EL (cell line): ENCODE results near the gene VARS1.
"Not testable (repeated sequence)": the region's sequence is repeated elsewhere in the genome, so short reads cannot be mapped to it uniquely, and the experiment has no call there.

Source experiments
- DNase-seq: peaks from one replicate; pipeline ENCODE4 v3.0.0-alpha.2; 2016

Gene VARS1

GRCh38 chr6:31795616-31796298 is at the start of gene VARS1:
TSS of gene VARS1 (minus strand) at chr6:31795752. CDS start at chr6:31795217, 535 bp downstream.
- peak; percentile 93 for DNase-seq

DNA sequence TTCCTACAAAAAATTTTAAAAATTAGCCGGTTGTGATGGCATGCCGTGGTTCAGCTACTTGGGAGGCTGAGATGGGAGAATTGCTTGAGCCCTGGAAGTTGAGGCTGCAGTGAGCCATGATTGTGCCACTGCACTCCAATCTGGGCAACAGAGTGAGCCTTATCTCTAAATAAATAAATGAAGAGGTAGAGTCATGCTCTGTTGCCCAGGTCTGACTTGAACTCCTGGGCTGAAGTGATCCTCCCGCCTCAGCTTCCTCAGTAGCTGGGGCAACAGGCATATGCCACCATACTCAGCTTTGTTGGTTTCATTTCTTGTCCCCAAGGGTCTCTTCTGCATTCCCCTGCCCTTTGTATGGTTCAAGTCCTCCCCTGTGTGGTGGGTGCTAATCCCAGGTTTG is 49.0 kb upstream of the VARS1 start:
- DNase-seq = no peak

GRCh38 chr6:31842053-31842452 is 46.5 kb upstream of the VARS1 start:
- no peak for DNase-seq

GRCh38 chr6:31839779-31840126 is 44.2 kb upstream of the VARS1 start:
- not testable (repeated sequence) for DNase-seq

GRCh38 chr6:31838968-31839367 is 43.4 kb upstream of the VARS1 start:
- no peak for DNase-seq

DNA sequence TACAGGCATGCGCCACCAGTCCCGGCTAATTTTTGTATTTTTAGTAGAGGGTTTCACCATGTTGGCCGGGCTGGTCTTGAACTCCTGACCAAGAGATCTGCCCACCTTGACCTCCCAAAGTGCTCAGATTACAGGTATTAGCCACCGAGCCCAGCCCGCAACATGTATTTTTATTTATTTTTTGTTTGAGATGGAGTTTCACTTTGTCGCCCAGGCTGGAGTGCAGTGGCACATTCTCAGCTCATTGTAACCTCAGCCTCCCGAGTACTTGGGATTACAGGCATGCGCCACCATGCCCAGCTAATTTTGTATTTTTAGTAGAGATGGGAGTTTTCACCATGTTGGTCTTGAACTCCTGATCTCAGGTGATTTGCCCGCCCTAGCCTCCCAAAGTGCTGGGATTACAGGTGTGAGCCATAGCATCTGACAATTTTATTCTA is 42.6 kb upstream of the VARS1 start:
- not testable (repeated sequence) for DNase-seq

GRCh38 chr6:31837369-31838113 is 42.0 kb upstream of the VARS1 start:
- no peak for DNase-seq

- peak; percentile 53 for DNase-seq
Observed at GRCh38 chr6:31836474-31837368, 41.2 kb upstream of the VARS1 start.

DNA sequence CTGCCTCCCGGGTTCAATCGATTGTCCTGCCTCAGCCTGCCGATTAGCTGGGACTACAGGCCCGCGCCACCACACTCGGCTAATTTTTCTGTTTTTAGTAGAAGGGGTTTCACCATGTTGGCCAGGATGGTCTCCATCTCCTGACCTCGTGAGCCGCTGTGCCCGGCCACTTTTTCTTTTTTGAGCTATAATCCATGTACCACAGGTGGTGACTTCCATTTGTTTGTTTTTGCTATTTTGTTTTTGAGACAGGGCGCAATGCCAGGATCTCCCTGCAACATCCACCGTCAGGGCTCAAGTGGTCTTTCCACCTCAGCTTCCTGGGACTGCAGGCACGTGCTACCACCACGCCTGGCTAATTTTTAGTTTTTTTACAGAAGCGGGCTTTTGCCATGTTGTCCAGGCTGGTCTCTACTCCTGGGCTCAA is 40.5 kb upstream of the VARS1 start:
- no peak for DNase-seq

DNA sequence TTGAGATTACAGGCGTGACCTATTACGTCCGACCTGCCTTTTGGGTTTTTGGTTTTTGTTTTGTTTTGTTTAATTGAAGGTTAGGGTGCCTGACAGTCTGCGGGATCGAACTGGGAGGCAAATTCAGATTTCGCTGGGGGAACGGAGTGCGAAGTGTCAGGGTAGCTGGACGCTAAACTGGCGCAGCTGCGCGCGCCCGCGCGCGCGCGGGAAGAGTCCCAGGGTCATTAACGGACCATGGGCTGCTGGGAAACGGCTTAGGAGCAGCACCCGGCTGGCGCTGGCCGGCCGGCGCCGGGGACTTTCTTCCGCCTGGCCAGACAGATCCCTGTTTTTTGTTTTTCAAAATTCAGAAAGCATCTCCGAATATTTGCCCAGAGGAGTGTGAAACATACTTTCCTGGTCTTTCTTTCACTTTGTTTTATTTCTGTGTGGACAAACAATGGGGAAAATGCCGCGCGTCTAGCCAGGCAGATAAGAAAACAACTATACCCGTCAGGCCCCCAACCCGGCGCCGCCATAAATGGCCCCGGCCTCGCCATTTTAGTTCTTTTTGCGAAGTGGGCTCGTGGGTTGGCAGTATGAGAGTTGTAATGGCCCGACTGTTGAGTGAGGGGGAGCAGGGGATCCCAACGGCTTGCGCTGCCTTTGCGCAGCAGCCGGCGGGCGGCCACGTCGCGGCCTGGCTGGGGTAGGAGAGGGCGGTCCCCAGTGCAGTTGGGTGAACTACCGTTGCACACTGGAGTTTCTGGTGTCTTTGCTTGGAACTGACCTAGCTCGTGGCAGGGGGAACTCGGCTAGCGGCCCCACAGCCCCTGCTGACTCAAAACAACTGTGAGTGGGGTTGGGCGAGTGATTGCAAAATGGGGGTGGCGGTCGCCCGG is 39.1 kb upstream of the VARS1 start:
- DNase-seq = peak; percentile 88

- no peak for DNase-seq
Observed at GRCh38 chr6:31831350-31832215, 36.0 kb upstream of the VARS1 start.

GRCh38 chr6:31830886-31831335 is 35.4 kb upstream of the VARS1 start:
- DNase-seq = no peak

DNA sequence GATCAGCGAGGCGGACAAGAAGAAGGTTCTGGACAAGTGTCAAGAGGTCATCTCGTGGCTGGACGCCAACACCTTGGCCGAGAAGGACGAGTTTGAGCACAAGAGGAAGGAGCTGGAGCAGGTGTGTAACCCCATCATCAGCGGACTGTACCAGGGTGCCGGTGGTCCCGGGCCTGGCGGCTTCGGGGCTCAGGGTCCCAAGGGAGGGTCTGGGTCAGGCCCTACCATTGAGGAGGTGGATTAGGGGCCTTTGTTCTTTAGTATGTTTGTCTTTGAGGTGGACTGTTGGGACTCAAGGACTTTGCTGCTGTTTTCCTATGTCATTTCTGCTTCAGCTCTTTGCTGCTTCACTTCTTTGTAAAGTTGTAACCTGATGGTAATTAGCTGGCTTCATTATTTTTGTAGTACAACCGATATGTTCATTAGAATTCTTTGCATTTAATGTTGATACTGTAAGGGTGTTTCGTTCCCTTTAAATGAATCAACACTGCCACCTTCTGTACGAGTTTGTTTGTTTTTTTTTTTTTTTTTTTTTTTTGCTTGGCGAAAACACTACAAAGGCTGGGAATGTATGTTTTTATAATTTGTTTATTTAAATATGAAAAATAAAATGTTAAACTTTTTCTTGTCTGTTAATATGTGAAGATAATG is 34.2 kb upstream of the VARS1 start:
- DNase-seq = peak; percentile 60

GRCh38 chr6:31827286-31828079 is 31.9 kb upstream of the VARS1 start, which contains the start of gene HSPA1B:
TSS of gene HSPA1B (plus strand) at chr6:31827738. CDS start at chr6:31827951, 213 bp downstream.
- peak; percentile 100 for DNase-seq

DNA sequence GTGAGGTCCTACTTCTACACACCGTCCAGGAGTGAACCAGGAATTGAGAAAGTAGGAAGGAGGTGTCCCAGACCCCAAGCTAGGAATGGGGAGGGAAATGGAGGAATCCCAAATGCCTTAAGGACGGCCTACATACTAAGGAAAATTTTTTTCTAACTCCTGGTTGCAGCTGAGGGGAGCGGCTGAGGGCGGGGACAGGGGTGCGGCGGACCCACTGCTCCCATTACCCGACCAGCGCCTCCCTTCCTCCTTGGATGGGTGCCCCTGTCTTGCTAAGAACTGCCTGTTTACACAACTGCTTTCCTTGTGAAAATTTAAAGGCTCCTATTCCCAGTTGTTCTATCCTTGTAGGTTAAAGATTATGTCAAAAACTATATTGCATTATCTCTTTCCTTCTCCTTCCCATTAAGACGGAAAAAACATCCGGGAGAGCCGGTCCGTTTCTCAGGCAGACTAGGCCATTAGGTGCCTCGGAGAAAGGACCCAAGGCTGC is 31.3 kb upstream of the VARS1 start:
- peak; percentile 89 for DNase-seq

DNA sequence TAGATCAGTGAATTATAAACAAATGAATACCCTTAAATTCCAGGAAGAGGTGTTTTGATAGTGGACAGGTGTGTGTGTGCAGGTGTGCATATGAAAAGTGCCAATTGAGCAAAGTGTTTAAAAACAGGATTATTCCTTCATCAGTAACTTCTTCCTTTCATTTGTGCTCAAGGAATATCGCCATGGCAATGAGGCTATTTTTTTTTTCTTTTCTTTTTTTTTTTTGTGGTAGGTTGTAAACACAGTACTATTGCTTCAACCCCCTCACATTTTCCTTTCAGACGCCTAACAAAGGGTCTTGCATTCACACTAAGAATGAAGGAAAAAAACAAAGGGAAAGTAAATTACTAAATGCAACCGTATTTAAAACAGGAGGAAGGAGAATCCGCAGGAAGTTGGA is 30.0 kb upstream of the VARS1 start:
- DNase-seq = no peak

DNA sequence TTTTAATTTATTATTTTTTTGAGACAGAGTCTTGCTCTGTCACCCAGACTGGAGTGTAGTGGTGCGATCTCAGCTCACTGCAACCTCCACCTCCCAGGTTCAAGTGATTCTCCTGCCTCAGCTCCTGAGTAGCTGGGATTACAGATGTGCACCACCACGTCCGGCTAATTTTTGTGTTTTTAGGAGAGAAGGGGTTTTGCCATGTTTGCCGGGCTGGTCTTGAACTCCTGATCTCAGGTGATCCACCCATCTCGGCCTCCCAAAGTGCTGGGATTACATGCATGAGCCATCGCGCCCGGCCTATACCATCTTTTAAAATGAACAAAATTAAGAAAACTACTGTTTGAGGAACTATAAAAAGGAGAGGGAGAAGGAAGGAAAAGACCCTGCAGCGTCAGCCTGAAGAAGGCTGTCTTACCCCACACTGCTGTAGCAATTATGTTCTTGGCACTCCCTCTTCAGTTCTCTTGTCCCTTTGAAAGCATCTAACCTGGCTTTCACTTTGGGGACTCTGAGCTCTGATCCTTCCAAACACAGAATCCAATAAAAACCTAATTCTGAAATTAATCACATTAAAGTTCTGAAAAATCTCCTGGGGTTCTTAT is 28.1 kb upstream of the VARS1 start:
- not testable (repeated sequence) for DNase-seq

DNA sequence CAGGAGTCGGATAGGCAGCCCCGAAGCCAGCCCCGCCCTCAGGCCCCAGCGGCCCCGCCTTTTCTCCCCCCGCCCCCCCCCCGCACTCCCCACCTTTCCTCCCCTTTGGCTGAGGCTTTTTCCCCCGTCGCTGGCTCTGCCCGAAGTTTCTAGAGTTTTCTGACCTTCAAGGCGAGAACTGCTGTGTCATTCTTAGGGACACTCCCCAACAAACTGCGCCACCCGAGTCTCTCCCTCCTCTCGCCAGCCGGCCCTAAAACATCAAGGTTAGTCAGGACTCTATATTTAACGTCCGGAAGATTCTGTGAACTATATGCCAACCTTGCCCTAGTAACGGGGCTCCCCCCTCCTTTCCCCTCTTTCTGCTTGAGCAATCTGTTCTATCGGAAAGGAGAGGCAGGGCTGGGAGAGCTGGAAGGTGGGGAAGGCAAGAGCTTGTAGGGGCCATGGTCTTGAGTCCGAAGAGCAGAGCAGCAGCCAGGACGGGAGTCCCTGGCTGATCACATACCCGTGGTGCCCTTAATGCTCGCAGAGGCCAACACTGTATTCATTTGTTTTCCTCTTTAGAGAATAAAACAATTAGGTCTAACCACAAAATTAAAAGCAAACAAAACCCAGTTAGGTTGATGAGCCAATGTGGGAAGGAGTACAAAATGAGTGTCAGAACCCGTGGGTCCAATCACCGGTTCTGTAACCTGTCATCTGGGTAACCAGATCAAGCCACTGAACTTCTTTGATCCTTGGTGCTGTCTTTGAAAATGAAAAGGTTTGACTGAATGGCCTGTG is 26.7 kb upstream of the VARS1 start:
- DNase-seq = peak; percentile 81
